Hindlimb muscle (tissue), 1 donor: ENCODE measurements around the gene PDE8B. TPM values are rescaled to one million over a fixed set of nuclear protein-coding genes. Genes with fewer than 3 reads are reported as not detected.

Source experiments
- DNase-seq: peaks from one replicate; pipeline ENCODE4 v3.0.0-alpha.2; 2013
- polyA plus RNA-seq: library from polyadenylated mRNA; unstranded; fragments of 120-200 nt; gene quantifications from one replicate; pipeline ENCODE4 v1.2.1, GENCODE V29; 2013; ENCODE audit not compliant: insufficient read length

Gene PDE8B
- polyA plus RNA-seq, 1 donor: 2.4 TPM

DNA sequence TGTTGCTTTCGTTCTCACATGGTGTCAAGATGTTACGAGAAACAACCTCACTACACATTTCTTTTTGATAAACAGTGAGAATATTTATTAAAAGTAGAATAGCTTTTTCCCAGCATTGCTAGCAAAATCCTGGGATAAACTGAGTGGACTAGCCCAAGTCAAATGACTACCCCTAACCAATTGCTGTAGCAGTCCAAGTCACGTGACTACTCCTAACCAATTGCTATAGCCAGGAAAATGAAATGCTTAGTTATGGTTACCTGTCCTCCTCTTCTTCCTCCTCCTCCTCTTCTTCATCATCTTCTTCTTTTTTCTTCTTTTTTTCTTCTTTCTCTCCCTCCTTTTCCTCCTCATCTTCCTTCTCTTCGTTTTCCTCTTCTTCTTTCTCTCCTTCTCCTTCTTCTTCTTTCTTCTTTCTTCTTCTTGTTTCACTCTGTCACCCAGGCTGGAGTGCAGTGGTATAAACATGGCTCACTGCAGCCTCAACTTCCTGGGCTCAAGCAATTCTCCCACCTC lies 85.4 kb downstream of the PDE8B start:
- DNase-seq: no peak

DNA sequence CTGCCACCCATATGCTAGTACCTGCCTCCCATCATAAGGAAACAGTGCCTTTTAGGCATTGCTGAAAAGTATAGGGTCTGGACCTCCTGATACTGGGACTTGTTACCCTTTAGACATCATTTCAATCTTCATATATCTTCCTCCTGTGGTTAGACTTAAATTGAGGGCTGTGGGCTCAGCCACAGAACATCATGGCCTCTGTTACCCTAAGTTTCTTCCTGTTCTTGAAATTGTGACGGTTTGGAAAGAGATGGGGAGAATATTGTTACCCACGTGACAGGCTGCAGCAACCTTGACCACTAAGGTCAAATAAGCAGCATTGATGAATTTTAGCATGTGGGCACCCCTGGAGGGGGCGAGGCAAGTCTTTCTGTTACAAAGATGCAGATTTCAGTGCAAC lies 87.7 kb downstream of the PDE8B start:
- no peak for DNase-seq

DNA sequence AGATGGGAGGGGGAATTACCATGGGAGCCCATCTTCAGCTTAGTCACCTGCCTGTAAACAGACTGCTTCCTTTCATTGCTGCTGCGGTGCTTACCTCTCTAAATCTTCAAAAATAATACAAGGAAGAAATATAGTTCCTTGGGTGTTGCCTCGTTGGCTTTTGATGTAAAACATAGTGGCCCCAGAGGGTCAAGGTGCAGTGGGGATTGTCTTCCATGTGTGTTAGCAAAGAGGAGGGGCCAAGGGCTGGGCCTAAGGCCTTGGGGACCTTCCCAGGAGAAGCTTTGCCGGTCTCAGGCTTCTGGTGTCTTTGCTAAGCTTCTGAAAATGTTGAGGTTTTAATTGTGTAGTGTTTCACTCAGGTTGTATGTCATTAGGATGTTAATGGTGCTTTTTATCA lies 90.0 kb downstream of the PDE8B start:
- DNase-seq: no peak

DNA sequence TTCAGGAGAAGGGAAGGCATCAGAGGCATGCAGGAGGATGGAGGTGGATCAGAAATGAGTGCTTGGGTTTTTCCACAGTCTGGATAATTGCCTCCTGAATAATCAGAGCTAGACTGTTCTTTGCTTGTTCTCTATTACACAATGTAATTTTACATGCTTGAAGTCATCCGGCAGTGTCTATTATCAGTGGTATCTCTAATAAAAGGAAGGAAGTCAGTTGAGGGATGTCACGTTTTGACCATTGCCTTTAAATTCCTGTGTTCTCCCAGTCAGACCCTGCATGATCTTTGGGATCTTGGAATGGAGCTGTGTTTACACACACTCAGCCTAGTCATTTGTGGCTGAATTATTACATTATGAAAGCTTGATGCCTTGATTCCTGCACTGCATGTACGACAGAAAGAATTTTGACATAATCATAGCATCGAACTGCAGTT lies 91.0 kb downstream of the PDE8B start:
- no peak for DNase-seq

DNA sequence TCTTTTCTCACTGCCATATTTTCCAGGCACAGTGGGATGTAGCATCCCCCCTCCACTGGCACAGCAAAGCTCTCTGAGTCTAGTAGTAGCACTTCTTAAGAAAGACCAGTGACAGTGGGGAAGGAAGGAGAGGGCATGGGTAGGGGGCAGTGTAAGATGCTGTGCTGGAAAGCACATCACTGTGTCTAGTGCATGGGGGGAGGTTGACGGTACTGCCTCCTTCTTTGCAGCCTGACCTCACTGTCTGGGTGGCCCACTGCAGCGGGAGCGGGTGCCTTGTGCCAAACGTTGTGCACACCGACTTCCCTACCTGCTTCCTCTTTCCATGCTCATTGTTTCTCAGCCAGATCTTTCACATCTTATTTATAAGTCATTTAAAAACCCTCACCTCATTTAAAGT lies 91.8 kb downstream of the PDE8B start:
- no peak for DNase-seq

DNA sequence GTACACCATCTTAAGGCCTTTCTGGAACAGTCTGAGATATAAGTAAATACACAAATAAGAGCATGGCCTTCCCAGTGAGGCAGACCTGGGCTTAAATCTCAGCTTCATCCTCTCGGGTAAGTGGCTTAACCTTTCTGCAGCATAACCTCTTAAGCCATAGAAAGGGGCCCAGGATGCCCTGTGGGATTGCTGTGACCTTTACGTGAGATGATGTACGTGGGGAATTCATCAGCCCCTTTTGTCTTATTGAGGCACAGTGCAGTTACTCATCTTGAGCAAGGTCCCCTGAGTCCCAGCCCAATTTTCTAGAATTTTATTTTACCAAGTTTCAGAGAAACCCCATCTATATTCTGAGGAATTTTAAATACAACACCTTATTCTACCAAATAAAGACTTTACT lies 92.2 kb downstream of the PDE8B start:
- no peak for DNase-seq

DNA sequence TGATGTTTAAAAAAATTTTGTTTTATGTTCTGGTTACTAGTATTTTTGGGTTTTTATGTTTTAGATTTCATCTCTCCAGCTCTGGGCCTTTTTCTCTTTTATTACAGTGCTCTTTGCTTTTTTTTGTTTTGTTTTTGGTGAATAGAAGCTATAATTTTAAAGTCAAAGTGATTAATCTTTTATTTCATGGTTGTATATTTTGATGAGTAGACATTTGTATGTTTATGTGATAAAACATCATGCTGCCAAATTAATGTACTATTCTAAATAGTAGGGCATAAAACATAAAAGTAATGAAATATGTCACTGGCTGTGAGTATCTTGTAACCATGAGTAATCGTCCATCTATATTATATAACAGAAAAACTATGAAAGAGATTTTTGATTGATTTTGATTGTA lies 93.9 kb downstream of the PDE8B start:
- no peak for DNase-seq

DNA sequence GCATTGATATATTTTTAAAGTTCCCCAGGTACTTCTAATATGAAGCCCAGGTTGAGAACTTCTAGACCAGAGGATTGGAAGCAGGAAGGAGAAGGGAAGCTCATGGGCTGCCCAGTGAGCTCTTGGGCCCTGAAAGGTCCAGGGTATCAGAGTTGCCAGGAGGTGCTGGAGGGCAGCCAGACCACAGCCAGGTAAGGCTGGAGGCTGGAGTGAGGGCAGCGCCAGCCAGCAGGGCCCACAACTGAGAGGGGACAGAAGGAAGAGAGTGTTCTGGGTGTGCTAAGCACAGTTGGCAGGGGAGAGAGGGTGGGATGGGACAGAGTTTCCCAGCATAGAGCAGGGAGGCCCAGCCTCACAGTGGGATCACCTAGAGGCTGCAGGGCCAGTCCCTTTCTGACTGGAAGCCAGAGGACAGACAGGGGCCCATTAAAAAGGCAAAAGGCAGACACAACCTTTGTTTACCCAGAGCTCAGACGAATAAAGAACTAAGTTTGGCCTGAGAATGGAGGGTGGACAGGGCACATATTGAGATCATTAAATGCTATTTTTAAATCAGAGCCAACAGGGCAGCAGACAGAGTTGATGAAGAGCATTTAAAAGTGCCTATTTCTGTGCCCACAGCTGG lies 94.9 kb downstream of the PDE8B start:
- DNase-seq: no peak

DNA sequence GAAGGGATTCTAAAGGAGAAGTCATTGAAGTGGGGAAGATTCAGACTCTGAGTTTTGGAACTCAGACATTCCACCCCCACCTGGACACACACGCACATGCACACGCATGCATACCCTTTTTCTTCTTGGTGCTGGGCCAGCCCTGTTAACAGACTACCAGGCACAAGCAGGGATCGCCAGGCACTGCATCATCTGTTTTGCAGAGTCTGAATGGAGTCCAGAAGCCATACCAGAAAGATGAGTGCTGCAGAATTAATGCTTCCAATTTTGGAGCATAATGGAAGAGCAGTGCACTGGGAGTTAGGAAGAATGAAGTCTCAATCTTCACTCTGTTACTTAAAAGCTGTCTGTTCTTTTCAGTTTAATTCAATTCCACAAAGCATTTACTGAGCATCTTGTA lies 95.5 kb downstream of the PDE8B start:
- DNase-seq: no peak

DNA sequence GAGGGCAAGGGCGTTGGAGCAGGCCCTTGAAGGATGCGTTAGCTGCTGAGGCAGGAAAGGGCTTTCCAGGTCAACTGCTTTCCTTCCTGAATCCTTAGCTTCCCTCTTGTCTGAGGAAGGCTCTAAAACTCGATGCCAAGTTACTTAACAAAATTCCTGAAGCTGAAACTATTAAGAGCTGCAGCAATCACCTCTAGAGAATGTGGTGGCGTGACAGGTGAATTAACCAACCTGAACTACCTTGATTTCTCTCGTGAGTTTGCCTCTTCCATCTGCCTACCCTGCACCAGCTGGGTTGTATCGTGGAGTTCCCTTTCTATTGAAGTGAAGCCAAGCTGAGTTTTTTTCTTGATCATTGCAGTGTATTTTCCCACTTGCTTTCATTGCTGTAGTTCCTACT lies 96.1 kb downstream of the PDE8B start:
- DNase-seq: no peak

DNA sequence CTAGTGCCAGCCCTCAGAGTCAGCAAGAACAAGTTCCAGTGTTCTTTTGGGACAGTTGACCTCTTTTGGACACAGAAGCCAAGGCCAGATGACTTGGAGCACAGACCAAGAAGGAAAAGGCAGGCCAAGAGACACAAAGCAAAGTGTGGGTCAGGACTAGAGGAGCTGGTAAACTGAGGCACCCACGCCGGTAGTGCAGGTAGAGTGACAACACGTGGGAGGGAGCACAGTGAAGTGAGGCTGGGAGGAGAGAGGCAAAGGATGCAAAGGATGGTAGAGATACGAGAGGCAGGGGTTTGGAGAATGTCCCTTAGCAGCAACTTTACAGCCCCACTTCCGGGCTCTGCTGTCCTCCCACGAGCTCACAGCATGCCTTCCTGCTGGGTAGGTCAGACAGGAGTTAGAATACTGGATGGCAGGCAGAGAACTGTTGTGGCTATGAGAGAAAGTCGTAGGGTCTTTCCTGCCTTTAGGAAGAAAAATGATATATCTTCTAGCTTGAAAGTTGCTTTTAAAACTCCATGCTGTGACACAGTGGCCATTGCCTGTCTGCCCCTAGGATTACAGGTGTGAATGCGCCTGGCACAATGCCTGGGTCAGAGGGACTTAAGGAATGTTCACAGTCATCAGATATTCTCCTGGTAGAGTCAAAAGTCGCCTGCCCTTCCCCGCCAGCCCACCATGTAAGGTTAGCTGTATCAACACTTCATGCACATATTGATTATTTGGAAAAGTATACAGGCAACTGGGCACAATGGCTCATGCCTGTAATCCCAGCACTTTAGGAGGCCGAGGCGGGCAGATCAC lies 97.9 kb downstream of the PDE8B start:
- DNase-seq: no peak

DNA sequence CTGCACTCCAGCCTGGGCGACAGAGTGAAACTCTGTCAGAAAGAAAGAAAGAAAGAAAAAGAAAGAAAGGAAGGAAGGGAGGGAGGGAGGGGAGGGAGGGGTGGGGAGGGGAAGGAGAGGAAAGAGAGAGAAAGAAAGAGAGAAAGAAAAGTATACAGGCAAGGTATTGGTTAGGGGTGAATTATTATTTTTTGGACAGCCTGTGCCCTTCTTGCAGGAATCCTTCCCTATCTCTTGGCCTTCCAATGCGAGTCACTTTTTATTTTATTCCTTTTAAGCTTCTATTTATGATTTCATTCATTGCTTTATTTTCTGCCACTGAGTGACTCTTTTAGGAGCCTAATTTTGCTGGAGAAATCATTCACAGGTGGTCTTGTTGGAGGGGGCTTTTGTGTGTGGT lies 98.7 kb downstream of the PDE8B start:
- no peak for DNase-seq

DNA sequence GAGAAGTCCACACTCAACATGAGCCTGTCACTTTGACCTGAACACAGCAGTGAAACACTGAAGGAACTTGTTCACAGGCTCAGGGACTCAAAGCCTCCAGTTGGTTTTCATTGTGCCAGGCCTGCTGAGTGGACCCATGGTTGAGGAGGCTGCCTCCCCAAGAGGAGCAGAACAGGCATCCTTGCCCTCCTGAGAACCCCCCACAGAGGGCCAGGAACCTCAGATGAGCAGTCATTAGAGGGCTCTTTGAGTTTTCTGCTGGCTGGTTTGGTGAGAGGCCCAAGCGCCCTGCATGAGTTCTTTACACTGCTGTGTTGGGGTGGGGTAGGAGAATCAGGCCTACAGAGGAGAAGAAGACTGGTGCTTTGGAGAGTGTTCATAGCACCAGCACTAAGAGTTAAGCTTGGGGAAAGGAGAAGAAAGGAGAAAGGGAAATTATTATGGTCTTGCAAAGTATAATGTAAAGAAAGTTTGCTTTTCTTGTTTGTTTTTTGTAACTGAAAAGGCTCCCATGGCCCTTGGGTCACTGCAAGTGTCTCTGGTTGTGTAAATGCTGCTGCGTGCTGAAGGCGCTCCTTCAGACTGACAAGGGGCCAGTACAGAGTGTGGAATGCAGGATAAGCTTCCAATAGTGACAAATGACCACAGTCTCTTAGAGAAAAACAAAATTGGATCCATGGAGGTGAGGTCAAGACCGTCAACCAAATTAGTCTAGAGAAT lies 100.2 kb downstream of the PDE8B start:
- no peak for DNase-seq

DNA sequence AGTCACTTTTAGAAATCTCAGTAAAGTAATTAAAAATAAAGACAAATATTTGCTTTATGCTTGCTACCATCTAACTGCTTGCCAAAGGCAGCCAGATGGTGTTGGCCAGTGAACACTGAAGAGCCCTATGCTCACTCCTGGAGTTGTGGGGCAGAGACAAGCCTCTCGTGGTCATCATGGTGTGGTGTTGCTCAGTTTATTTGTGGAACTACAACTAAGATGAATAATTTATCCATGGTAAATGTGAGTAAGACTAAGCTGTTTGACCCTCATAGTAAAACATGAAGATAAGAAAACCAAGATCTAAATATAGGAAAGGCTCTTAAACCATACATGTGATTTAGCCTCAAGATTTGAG lies 100.7 kb downstream of the PDE8B start:
- DNase-seq: no peak

DNA sequence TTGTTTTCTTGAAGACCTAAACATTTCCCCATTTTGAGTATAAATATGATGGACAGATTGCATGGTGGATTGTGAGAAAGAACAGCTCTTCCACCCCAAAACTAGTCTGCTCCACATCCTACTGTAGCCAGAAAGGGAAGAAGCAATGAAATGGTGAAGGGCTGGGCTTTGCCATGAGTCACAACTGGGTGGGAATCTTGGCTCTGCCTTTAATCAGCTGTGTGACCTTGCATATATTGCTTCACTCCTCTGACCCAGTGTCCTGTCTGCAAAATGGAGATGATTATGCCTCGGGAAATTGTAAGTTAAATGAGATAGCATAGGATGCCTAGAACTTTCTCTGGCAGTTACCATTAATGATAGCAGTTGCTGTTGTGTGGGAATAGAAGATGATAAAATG lies 101.9 kb downstream of the PDE8B start:
- no peak for DNase-seq

DNA sequence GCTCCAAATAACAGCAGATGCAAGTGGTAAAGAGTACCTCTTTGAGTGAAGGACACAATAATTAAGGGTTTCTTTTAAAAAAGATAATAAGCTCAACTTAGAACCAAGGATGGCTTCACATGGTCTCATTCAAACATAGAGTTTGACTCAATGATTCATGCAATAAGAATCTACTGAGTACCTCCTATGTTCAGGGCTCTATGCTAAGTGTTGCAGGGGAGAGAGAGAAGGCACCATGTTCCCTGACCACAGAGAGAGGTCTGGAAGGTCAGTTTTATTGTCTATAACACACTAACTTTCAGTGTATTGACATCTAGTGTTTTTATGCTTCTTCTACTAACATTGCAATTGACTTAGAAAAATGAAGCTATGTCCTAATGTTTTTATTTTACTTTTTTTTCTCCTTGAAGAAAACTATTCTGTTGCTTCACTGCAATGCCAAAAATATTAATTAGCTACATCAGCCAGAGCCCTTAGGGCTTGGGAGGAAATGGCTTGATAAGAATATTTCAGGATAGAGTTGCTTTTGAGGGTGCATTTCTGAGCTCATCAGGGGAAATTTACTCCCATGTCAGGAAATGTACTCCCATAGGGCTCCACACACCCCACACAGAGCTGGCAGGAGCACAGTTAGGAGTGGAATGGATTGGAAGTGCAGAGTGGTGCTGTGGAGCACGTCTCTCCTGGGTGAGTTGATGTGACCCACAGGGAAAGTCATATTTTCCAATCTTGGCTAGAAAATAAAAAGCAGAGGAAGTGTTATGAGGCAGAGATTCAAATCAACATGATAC lies 106.6 kb downstream of the PDE8B start:
- DNase-seq: no peak

DNA sequence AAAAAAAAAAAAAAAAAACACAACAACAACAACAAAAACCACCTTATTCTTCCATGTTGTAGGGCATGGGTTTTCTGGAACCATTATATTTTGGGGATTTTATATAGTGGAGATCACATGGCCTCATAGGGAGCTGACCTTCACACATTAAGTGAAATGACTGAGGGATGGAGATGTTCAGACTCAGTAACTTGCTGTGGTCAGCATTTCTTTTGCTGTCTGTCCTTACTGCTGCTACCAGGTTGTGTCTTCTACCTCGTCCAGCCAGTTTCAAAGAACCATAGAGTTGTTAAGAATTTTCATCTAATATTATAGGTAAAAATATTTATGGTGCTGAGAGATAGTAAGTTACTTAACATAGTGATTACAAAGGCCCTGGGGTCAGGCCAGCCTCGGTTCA lies 107.6 kb downstream of the PDE8B start:
- no peak for DNase-seq

DNA sequence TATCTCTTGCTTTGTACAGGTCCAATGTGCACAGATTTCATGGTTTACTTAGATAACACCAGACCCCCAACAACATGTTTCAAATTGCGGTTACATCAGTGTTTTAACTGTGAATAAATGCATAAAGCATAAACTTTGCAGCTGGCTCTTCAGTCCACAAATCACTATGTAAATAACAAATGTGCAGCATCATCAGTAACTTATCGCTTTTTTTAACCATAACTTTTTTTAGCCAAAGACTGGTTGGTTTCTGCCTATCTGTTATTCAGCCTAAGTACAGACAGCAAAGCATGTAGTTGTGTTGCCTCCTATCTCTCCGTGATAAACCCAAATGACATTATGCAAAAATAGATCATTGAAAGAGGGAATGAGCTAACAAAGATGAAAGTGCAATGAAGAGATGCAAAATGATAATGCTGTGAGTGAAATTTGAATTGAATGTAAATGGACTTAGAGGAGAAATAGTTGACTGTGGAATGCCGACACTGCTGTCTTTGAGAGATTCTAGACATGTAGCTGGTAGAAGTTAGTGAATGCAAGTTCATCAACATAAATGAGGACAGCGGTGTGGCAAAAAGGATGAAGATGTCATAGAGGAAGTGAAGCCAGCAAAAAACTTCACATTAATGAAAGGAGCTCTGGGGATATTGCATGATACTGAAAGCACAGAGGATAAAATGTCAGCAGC lies 108.8 kb downstream of the PDE8B start:
- DNase-seq: no peak

DNA sequence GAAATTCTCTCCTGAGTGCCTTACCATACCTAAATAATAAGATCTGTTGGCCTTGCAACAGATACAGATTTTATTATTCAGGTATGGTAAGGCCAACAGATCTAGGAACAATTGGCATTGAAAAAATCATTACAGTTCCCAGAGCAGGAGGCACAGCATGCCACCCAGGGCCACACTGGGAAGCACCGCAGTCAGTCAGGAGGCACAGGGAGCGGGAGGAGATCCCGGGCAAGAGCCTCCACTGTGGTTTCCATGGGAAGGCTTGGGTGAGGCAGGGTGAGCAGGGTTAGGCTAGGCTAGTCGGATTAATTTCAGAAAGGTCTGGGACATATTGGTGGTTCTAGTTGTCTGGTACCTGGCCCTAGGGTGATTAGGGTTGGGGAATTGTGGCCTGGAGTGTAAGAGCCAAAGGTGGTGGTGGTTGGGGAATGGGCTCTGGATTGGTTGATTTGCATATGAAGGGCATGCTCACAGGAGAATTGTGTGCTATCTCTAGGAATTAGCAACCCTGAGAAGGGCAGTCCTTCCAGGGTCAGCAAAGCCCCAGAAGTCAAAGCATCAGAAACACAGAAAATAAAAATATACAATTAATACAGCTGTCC lies 111.4 kb downstream of the PDE8B start:
- DNase-seq: no peak

DNA sequence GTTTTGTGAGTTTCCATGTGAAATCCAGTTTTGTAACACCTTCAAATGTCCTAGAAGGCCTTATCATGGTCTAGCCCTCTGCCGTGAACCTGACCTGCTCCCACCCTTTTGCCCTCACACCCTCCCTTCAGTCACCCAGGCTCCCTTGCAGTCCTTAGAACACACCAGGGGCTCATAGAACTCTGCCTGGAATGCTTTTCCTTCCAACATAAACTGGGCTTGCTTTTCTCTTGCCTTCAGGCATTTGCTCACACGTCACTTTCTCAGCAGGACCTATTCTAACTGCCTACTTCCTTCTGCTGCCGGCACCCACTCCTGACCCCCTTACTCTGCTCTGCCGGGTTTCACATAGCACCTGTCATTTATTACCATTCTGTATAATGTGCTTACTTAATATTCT lies 111.9 kb downstream of the PDE8B start:
- DNase-seq: no peak

DNA sequence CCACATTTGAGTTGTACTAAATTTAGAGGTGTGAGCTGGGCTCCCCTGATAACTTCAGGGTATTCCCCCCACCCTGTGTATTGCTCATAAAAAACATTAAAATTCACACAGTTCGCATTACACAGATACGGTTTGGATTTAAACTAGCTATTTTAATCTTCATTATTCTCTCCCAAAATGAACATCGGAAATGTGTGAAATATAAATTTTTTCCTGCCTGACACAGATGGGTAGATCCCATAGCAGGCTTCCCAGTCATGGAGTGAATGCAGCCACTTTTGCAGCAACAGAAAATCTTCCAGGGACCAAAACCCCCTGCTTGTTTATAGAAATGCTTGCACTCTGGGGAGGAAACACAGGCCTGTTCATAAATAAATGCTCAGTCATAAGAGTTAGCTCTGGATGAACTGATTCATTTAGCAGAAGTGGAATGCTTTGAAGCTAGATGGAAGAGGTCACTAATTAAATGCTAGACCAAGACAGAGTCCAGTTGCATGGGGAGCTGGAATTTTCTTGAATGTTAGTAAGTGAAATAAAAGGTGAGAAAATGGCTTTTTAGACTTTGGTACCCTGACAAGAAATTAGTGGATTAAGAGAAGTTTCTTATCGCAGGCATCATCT lies 115.6 kb downstream of the PDE8B start:
- no peak for DNase-seq
